ENCODE results near the gene CBS. TPM values are rescaled to one million over a fixed set of nuclear protein-coding genes. Genes with fewer than 3 reads are reported as not detected.
A peak's percentile ranks its signal among the peaks of the same experiment; 100 is the strongest.
"Not testable (repeated sequence)": the region's sequence is repeated elsewhere in the genome, so short reads cannot be mapped to it uniquely, and the experiment has no call there.

The CBS gene
- total and polyA plus RNA-seq, 11 donors: 3.5 to 22.2 (median 6.7) TPM

GRCh38 chr21:43068065-43068464 is 7.6 kb downstream of the CBS start:
- ATAC-seq; H3K4me3 ChIP-seq; DNase-seq; H3K4me1 ChIP-seq; intact Hi-C loops (cut with DNase I); H3K27ac ChIP-seq; H3K36me3 ChIP-seq; H3K9me3 ChIP-seq; H3K27me3 ChIP-seq: not testable (repeated sequence)
- 81 to 95% (median 86%) methylated on average over 4 of the region's 12 CpGs; no CpG with 5 or more reads in 1 of the 4 donors for WGBS, 4 donors

DNA sequence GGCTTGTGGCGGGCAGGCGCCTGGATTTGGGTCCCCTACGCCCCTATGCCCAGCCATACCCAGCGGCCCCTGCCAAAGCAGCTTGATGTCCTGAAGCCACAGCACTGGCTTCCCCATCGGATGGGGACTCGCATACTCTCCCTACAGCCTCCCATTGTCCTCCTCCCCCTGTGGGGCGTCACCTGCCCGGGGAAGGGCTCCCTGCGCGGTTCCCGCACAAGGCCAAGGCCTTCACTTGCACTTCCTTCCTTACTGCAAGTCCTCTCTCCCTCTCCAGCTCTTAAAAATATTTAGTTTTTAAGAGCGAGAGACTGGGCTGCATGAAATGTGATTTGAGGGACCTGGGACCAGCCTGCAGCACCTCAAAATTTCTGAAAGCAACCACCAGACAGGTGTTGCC is 8.9 kb downstream of the CBS start:
- intact Hi-C loops (cut with DNase I); DNase-seq: not testable (repeated sequence)

DNA sequence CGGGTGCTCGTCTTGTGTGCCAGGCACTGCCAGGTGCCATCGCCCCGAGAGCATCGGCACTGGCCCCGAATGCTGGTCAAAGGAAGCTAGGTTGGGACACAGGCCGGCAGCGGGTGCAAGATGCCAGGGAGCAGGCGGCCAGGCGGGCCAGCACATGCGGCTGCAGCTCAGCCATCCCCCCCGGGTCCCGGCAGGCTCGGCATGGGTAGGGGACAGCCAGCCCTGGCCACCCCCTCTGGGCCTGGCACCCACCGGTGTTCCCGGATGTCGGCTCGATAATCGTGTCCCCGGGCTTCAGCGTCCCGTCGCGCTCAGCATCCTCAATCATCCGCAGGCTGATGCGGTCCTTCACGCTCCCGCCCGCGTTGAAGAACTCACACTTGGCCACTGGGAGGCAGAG is 9.6 kb downstream of the CBS start:
- H3K27ac ChIP-seq; intact Hi-C loops (cut with DNase I); H3K36me3 ChIP-seq; H3K9me3 ChIP-seq; ATAC-seq; H3K27me3 ChIP-seq; H3K4me3 ChIP-seq; H3K4me1 ChIP-seq: not testable (repeated sequence)
- WGBS, 4 donors: 95 to 98% methylated on average over 12 to 17 of the region's 30 CpGs; no CpG with 5 or more reads in 2 of the 4 donors
- peak in 1 of 5 donors; percentile 2 for DNase-seq

More for the DNA sequence above, 8.9 kb downstream of the CBS start:
- not testable (repeated sequence) for H3K9me3 ChIP-seq, H3K4me1 ChIP-seq, H3K4me3 ChIP-seq, H3K27me3 ChIP-seq, H3K27ac ChIP-seq, ATAC-seq, H3K36me3 ChIP-seq
- WGBS, 4 donors: 76 to 87% (median 79%) methylated on average over 1 to 8 of the region's 12 CpGs

- H3K27ac ChIP-seq; intact Hi-C loops (cut with DNase I); H3K4me1 ChIP-seq; H3K36me3 ChIP-seq; DNase-seq; H3K27me3 ChIP-seq; H3K4me3 ChIP-seq; H3K9me3 ChIP-seq: not testable (repeated sequence)
- WGBS, 4 donors: no CpG with 5 or more reads among the region's 22 CpGs
- ATAC-seq: peak in 1 of 4 donors; percentile 53
These were observed 11.2 kb downstream of the CBS start for GRCh38 chr21:43064265-43064917.

DNA sequence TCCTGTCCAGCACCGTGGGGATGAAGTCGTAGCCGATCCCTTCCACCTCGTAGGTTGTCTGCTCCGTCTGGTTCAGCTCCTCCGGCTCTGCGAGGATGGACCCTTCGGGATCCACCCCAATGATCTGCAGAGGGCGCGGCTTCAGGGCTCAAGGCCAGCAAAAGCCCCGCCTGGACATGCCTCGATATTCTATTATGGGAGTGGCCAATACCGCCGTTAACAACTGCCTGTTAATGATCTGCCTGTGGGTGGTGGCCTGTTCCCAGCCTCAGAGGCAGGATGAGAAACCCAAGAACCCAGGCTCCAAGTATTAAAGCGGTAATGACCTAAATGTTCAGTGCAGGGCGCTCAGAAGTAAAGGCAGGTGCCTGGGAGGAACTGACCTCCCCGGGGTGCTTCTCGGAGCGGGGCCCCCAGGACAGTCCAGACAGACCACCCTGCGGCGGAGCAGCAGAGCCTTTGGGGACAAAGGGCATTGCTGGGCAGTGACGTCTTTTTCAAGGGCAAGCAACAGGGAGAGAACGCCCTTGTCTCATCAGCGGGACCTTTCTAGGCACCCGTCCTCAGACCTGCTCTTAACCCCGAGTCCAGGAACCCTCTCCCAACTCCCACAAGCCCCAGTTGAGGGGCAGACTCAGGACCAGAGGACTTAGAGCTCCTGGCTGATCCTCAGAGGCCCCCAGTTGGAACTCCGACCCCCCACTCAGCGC is 12.5 kb downstream of the CBS start:
- intact Hi-C loops (cut with DNase I); ATAC-seq; H3K36me3 ChIP-seq; DNase-seq; H3K4me1 ChIP-seq; H3K4me3 ChIP-seq; H3K27ac ChIP-seq; H3K27me3 ChIP-seq; H3K9me3 ChIP-seq: not testable (repeated sequence)
- WGBS, 4 donors: 91 to 92% methylated on average over 2 of the region's 28 CpGs; no CpG with 5 or more reads in 2 of the 4 donors

- ATAC-seq; intact Hi-C loops (cut with DNase I); H3K36me3 ChIP-seq; H3K4me3 ChIP-seq; H3K27ac ChIP-seq; DNase-seq; H3K27me3 ChIP-seq; H3K9me3 ChIP-seq; H3K4me1 ChIP-seq: not testable (repeated sequence)
- no CpG with 5 or more reads among the region's 13 CpGs for WGBS, 4 donors
These were observed 22.5 kb downstream of the CBS start for GRCh38 chr21:43053112-43053511.

DNA sequence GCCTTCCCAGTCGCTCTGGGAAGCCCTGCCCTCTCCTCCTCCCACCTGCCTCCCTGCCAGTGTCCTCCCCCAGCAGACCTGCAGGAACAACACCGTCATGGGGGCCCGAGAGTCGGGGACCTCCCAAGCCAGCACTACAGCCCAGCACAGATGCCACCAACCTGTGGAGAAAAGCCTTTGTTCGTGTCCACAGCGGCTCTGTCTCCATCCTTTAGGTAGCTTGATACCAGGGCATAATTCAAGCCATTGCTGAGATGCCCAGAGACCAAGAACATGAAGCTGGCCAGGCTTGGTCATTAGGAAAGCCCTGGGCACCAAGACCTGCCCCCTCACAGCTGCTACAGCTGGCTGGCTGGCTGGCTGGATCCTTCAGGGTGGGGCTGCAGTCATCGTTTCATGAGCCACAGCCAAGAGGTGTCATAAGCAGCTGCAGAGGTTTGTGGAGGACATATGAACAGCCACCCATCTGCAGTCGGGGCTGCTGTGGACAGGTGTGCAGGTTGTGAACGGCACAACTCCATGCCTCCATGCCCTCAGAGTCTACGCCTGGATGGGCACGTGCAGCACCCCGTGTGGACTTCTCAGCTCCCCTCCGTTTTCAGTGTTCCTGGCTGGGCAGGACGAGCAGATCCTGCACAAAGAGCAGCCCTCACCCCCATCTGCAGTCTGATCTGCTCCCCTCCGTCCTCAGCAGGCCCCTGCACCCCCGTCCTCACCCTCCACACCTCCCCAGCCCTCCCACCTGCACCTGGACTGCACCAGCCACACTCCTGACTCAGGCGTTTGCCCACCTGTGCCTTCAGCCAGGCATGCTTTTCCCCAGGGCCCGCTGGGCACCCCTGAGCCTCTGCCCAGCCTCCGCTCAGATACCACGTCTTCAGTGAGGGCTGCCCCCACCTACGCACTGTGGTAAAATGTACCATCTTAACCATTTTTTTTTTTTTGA is 29.5 kb downstream of the CBS start:
- 57 to 90% (median 72%) methylated on average over 7 to 20 of the region's 21 CpGs for WGBS, 4 donors
- H3K27me3 ChIP-seq; intact Hi-C loops (cut with DNase I); DNase-seq; H3K9me3 ChIP-seq; H3K36me3 ChIP-seq; H3K4me1 ChIP-seq: not testable (repeated sequence)
- peak overlapping the region in 4 of 12 donors; percentile 46 to 66 (median 58) for H3K27ac ChIP-seq
- peak in 3 of 4 donors; percentile 2 to 25 (median 7) for ATAC-seq
- H3K4me3 ChIP-seq: peak overlapping the region in 1 of 12 donors; percentile 5

DNA sequence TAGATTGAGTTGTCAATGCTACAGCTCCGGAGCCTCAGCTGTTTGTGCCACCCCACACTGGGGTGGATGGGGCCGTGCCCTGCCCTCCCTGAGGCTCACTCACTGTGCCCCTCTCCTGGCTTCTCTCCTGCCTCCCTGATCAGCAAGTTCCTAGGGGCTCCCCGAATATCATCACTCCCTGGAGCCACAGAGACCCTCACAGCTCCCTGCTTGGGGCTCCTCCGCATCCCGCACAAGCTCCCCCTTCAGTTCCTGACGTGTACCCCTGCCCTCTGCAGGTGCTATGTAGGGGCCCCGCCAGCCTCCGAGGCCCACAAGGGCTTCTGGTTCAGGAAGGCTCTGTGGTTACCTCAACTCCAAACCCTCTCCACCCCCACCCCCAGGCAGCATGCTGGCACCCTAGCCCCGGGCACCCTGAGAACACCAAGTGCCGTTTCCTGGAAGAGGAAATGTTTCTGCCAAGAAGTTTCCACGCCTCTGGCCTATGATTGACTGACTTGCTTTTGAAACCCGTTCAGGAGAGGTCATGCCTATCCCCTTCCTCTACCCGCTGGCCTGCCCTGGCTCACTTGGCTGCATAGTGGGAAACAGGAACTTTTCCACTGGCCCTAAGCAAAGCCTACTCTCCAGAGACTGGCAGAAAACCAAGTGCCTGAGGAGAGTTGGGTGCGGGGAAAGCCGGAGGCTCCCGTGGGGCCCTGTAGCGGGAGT is 30.3 kb downstream of the CBS start:
- intact Hi-C loops (cut with DNase I); H3K4me1 ChIP-seq; H3K27me3 ChIP-seq; H3K4me3 ChIP-seq; DNase-seq; H3K9me3 ChIP-seq; H3K36me3 ChIP-seq: not testable (repeated sequence)
- H3K27ac ChIP-seq: peak overlapping the region in 4 of 12 donors; percentile 46 to 70 (median 52)
- ATAC-seq: peak; percentile 81 to 91 (median 86)
- 44 to 100% (median 72%) methylated on average over 1 to 8 of the region's 17 CpGs for WGBS, 4 donors

GRCh38 chr21:43044547-43044946 is 31.1 kb downstream of the CBS start:
- H3K27me3 ChIP-seq; H3K36me3 ChIP-seq; H3K4me3 ChIP-seq; H3K4me1 ChIP-seq; DNase-seq; H3K9me3 ChIP-seq; ATAC-seq; H3K27ac ChIP-seq; intact Hi-C loops (cut with DNase I): not testable (repeated sequence)
- WGBS, 4 donors: 82% methylated on average over 9 to 12 of the region's 14 CpGs; no CpG with 5 or more reads in 2 of the 4 donors

DNA sequence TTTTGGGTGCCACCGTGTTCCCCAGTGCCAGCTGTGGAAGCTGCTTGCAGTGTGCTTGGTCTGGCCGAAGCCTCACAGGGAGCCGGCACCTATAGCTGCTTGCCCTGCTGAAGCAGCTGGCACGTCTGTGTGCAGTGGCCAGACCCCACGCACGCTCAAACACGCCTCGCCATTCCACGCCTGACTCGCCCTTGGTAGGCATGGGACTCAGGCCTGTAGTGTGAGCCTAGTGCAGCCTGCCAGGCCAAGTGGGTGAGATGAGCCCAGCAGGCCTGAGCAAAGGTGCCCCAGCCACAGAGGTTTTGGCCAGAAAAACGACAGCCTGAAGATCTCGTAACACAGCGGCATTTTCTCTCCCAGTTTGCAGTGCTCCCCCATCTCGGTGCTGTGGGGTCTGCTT is 32.3 kb downstream of the CBS start:
- H3K36me3 ChIP-seq; H3K4me3 ChIP-seq; ATAC-seq; intact Hi-C loops (cut with DNase I); H3K4me1 ChIP-seq; H3K9me3 ChIP-seq; H3K27me3 ChIP-seq; H3K27ac ChIP-seq; DNase-seq: not testable (repeated sequence)
- 92 to 100% (median 98%) methylated on average over 2 to 12 of the region's 14 CpGs for WGBS, 4 donors

Measured in heart left ventricle (tissue), 16 donors.